Measurements from ENCODE around the gene CTNNA2. TPM values are rescaled to one million over a fixed set of nuclear protein-coding genes. Genes with fewer than 3 reads are reported as not detected.
"Not testable (repeated sequence)": the region's sequence is repeated elsewhere in the genome, so short reads cannot be mapped to it uniquely, and the experiment has no call there.

CTNNA2 gene
- total RNA-seq, 2 donors from 2014 or later, result 0.17 to 0.88 TPM

- Histone ChIP-seq H3K27me3 (no peaks in the 10 kb centered on the region), H3K9ac (ENCODE audit: low read depth in 2 of 2, low read length in 2 of 2) (no peak overlapping the region), H3K36me3 (no peaks in the 10 kb centered on the region), H3K27ac (no peak overlapping the region), H3K4me3 (no peak overlapping the region), H3K9me3 (no peaks in the 10 kb centered on the region), H3K4me1 (peaks cover 4% of the 10 kb centered on the region)
- DNase-seq, result no peak
- intact Hi-C loops (cut with DNase I), result no loop called here
- TF ChIP-seq CTCF (IDR thresholded peaks at IDR 0.05), result no peak
Observed at GRCh38 chr2:80136338-80136737, 623.5 kb downstream of the CTNNA2 start.

DNA sequence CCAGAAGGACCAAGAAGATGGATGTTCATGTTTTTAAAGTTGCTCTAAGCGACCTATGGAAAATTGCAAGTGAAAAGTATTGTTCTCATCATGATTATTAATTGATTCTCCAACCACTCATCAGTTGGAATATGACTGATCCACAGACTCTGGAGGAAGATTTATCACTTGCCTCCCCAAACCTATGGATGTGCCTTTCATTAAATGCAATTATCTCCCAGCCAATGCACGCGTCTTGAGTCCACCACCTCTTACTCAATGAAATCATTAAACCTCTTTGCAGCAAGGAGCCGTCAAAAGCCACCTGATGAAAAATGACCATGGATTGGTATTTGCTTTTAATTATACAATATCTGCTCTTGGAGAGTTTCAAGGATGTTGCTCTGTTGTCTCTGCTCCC, 626.1 kb downstream of the CTNNA2 start:
- Histone ChIP-seq H3K4me1 (no peaks in the 10 kb centered on the region), H3K27ac (no peak overlapping the region)
- no peak for TF ChIP-seq CTCF (IDR thresholded peaks at IDR 0.05)

GRCh38 chr2:80141007-80141726, 628.3 kb downstream of the CTNNA2 start:
- Histone ChIP-seq H3K9ac (ENCODE audit: low read depth in 2 of 2, low read length in 2 of 2) (no peak overlapping the region), H3K36me3 (no peaks in the 10 kb centered on the region), H3K4me1 (no peaks in the 10 kb centered on the region), H3K4me3 (no peak overlapping the region), H3K9me3 (no peaks in the 10 kb centered on the region), H3K27ac (no peak overlapping the region), H3K27me3 (no peaks in the 10 kb centered on the region)
- intact Hi-C loops (cut with DNase I), result no loop called here
- DNase-seq, result no peak
- no peak for TF ChIP-seq CTCF (IDR thresholded peaks at IDR 0.05)

More for the DNA sequence above, 626.1 kb downstream of the CTNNA2 start:
- Histone ChIP-seq H3K36me3 (no peaks in the 10 kb centered on the region), H3K9me3 (no peaks in the 10 kb centered on the region), H3K4me3 (no peak overlapping the region), H3K27me3 (no peaks in the 10 kb centered on the region), H3K9ac (ENCODE audit: low read depth in 2 of 2, low read length in 2 of 2) (no peak overlapping the region)
- DNase-seq, result no peak
- intact Hi-C loops (cut with DNase I), result no loop called here

- no peaks in the 10 kb centered on the region for H3K36me3 ChIP-seq
- no peak for DNase-seq
- H3K4me1 ChIP-seq, result no peaks in the 10 kb centered on the region
- H3K9ac ChIP-seq (ENCODE audit: low read depth in 2 of 2, low read length in 2 of 2), result no peak overlapping the region
- no peak overlapping the region for H3K4me3 ChIP-seq
- H3K27me3 ChIP-seq, result no peaks in the 10 kb centered on the region
- no peak for TF ChIP-seq CTCF (IDR thresholded peaks at IDR 0.05)
- H3K9me3 ChIP-seq, result no peaks in the 10 kb centered on the region
- intact Hi-C loops (cut with DNase I), result no loop called here
- H3K27ac ChIP-seq, result no peak overlapping the region
Observed at GRCh38 chr2:80145499-80145898, 632.6 kb downstream of the CTNNA2 start.

- H3K9me3 ChIP-seq; H3K4me3 ChIP-seq; DNase-seq; H3K4me1 ChIP-seq; H3K36me3 ChIP-seq; intact Hi-C loops (cut with DNase I); H3K27me3 ChIP-seq; H3K27ac ChIP-seq; H3K9ac ChIP-seq (ENCODE audit: low read depth in 2 of 2, low read length in 2 of 2): not testable (repeated sequence)
Observed at GRCh38 chr2:80146757-80147156, 633.9 kb downstream of the CTNNA2 start.

- Histone ChIP-seq H3K9me3 (no peaks in the 10 kb centered on the region), H3K4me3 (no peak overlapping the region), H3K27ac (no peak overlapping the region), H3K9ac (ENCODE audit: low read depth in 2 of 2, low read length in 2 of 2) (no peak overlapping the region), H3K27me3 (no peaks in the 10 kb centered on the region), H3K36me3 (no peaks in the 10 kb centered on the region), H3K4me1 (no peaks in the 10 kb centered on the region)
- DNase-seq, result no peak
- TF ChIP-seq CTCF (IDR thresholded peaks at IDR 0.05), result no peak
- intact Hi-C loops (cut with DNase I), result no loop called here
Observed at GRCh38 chr2:80147690-80148089, 634.8 kb downstream of the CTNNA2 start.

Data from colonic mucosa (tissue), 4 donors.